Mucosa of descending colon (tissue), 3 donors: ENCODE results near the gene SEC61A2. TPM values are rescaled to one million over a fixed set of nuclear protein-coding genes. Genes with fewer than 3 reads are reported as not detected.

Experiments
- ATAC-seq: fragments of 200-7000 bp; cut with Tn5 transposase; one replicate; pipeline ENCODE4 v1.9.1; 2020; ENCODE audit warnings: mild to moderate bottlenecking, moderate library complexity
- DNase-seq, 3 donors: peaks; one replicate each; pipeline ENCODE4 v3.0.0-alpha.2; 2020
- H3K36me3 ChIP-seq: fragments of 200-600 bp; one replicate; pipeline ENCODE4 v1.8.0; 2021; ENCODE audit warnings: low read depth, mild to moderate bottlenecking
- H3K4me1 ChIP-seq: fragments of 200-600 bp; one replicate; pipeline ENCODE4 v1.8.0; 2021; ENCODE audit warnings: low read depth, mild to moderate bottlenecking
- H3K4me3 ChIP-seq: fragments of 200-600 bp; one replicate; pipeline ENCODE4 v1.8.0; 2021; ENCODE audit warnings: mild to moderate bottlenecking
- H3K9me3 ChIP-seq: fragments of 200-600 bp; one replicate; pipeline ENCODE4 v1.8.0; 2021; ENCODE audit warnings: mild to moderate bottlenecking
- CTCF ChIP-seq: fragments of 200-600 bp; IDR thresholded peaks from one replicate; pipeline ENCODE4 v1.8.0; 2022; ENCODE audit warnings: antibody characterized with exemption, mild to moderate bottlenecking
- intact Hi-C, 2 donors: fragments of 100-400 bp; cut with DNase I in 1 of 2; cut with micrococcal nuclease in 1 of 2; formaldehyde crosslinking; loops; one replicate each; pipeline versions ENCODE4 v1.11.0 to v1.11.1; 2022; cut with DNase I, micrococcal nuclease
- total RNA-seq, 3 donors: library from RNA; stranded (reverse); fragmentation: NEBNext Ultra II Directional in 2 of 3; extraction: Animal tissue kit (Norgen Biotek cat#: 25700) in 2 of 3; gene quantifications; one replicate each; pipeline versions ENCODE4 v1.2.1 to v1.2.4, GENCODE V29; 2021 to 2023
- donor health status: DM: no; HTN: no; CAD: no; lungs with moderate emphysema.
- donor health status: DM: no; HTN: no; CAD: no.
- donor health status: DM: no; HTN: yes; CAD: no.

Gene SEC61A2
- total RNA-seq, 3 donors from 2014 or later = 4.9 to 6.5 (median 5.0) TPM

DNA sequence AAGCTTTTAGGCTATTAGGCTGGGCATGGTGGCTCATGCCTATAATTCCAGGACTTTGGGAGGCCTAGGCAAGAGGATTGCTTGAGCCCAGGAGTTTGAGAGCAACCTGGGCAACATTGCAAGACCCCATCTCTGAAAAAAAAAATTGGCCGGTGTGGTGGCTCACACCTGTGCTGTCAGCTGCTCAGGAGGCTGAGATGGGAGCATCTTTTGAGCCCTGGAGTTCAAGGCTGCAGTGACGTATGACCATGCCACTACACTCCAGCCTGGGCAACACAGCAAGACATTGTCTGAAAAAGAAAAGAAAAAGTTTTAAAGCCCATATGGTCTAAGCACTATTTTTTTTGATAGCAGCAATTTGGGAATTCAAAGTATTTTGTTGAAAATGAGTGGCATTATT is 15.8 kb upstream of the SEC61A2 start:
- intact Hi-C loops = no loop called here
- no peak for DNase-seq
- Histone ChIP-seq H3K9me3 (no peaks in the 10 kb centered on the region), H3K4me1 (no peaks in the 10 kb centered on the region), H3K36me3 (no peaks in the 10 kb centered on the region), H3K4me3 (no peak overlapping the region)
- no peak for TF ChIP-seq CTCF
- no peak for ATAC-seq

GRCh38 chr10:12121673-12122072 is 7.8 kb upstream of the SEC61A2 start:
- Histone ChIP-seq H3K4me3 (no peak overlapping the region), H3K9me3 (no peaks in the 10 kb centered on the region), H3K36me3 (no peaks in the 10 kb centered on the region), H3K4me1 (no peaks in the 10 kb centered on the region)
- ATAC-seq (no peak), DNase-seq (no peak)
- no peak for TF ChIP-seq CTCF
- intact Hi-C loops = no loop called here

DNA sequence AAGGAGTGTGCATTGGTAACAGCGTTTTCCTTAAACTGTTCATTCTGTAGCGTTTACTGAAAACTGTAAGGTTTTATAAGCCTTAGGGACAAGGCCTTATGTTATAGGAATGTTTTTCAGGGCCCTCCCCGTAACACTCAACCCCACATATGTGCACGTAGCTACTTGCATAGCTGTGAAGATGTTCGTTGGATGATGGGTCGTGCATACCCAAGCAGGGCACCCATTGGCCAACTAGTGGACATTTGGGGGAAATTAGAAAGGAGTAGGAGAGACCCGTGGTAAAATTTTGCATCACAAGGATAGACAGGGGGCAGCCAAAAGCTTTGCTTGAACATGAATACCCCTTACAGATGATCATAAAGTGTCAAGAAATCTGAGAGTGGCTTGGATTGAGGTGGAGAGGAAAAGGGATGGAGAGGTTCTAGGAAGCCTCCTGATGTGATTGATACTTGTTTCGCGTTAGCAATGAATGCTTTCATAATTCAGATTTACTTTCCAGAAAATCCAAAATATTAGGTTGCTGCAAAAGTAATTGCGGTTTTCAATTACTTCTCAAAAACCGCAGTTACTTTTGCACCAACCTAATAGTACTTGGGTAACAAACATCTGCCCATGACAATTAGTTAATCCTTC is 878 bp downstream of the SEC61A2 start:
- no peak for TF ChIP-seq CTCF
- Histone ChIP-seq H3K4me1 (peaks cover 4% of the 10 kb centered on the region), H3K9me3 (no peaks in the 10 kb centered on the region), H3K36me3 (no peaks in the 10 kb centered on the region), H3K4me3 (peak overlapping the region; percentile 86)
- ATAC-seq = no peak
- DNase-seq = peak in 1 of 3 donors; percentile 23
- intact Hi-C loops = no loop called here

GRCh38 chr10:12135631-12136030 is 6.2 kb downstream of the SEC61A2 start:
- no peaks in the 10 kb centered on the region for H3K4me1 ChIP-seq
- DNase-seq (no peak), ATAC-seq (no peak)
- TF ChIP-seq CTCF = no peak
- H3K36me3 ChIP-seq = no peaks in the 10 kb centered on the region
- H3K4me3 ChIP-seq = no peak overlapping the region
- intact Hi-C loops = no loop called here
- no peaks in the 10 kb centered on the region for H3K9me3 ChIP-seq

DNA sequence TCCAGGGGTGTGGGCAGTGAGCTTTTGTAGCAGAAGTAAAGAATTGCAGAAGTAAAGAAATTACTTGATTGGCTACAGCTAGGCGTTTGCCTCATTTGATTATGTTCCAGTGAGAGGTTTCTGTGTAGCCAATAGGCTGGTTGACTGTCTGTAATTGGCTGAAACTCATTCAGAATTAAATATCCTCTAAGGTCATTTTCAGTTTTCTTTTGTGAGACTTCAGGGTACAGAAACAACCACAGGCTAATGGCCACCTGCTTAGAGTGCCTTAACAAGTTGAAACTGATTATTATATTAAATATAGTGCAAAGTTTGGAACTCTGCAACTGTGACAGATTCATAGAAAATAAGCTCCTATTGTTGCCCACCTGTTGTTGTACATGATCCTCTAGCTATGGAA is 10.6 kb downstream of the SEC61A2 start:
- H3K36me3 ChIP-seq = no peaks in the 10 kb centered on the region
- H3K4me3 ChIP-seq = no peak overlapping the region
- ATAC-seq (no peak), DNase-seq (no peak)
- no peak for TF ChIP-seq CTCF
- no peaks in the 10 kb centered on the region for H3K4me1 ChIP-seq
- intact Hi-C loops = no loop called here
- no peaks in the 10 kb centered on the region for H3K9me3 ChIP-seq

GRCh38 chr10:12144538-12144937 is 15.1 kb downstream of the SEC61A2 start:
- DNase-seq (no peak), ATAC-seq (no peak)
- no peak for TF ChIP-seq CTCF
- intact Hi-C loops = no loop called here
- no peaks in the 10 kb centered on the region for H3K9me3 ChIP-seq
- H3K36me3 ChIP-seq = no peaks in the 10 kb centered on the region
- no peaks in the 10 kb centered on the region for H3K4me1 ChIP-seq
- no peak overlapping the region for H3K4me3 ChIP-seq
